ENCODE results near the gene RPS15A. TPM values are rescaled to one million over a fixed set of nuclear protein-coding genes. Genes with fewer than 3 reads are reported as not detected.
"Not testable (repeated sequence)": the region's sequence is repeated elsewhere in the genome, so short reads cannot be mapped to it uniquely, and the experiment has no call there.

Gene RPS15A
- total RNA-seq, 1 donor from 2014 or later = 1,617 TPM

DNA sequence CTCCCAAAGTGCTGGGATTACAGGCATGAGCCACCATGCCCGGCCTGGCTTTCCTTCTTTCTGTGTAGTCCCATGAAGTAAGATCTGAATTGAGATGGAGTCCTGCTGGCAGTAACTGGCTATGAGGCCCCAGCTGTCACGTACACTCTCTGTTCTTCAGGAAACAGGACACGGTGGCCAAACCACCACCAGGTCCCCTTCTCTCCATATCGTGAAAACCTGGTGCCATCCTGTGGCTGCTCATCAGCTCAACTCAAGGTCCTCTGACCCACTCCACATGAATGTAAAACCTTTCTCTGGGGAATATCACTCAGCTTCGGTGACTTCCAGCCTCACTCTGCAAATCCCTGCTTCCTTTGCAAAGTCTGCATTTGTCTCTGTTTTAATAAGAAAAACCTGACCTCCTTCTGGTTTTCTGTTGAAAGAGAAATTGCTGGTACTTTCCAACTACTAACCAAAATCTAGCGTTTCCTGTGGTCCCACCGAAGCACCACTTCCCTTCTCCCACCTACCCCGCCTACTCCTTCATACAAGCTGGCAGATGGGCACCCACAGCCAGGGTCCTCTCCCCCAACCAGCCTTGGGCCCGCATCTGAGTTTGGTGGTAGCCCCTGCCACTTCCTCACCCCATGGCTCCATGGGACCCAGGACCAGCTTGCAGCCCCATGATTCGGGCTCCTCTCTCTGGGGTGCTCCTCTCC, 32.0 kb downstream of the RPS15A start:
- DNase-seq (ENCODE audit: low read depth) = not testable (repeated sequence)

DNA sequence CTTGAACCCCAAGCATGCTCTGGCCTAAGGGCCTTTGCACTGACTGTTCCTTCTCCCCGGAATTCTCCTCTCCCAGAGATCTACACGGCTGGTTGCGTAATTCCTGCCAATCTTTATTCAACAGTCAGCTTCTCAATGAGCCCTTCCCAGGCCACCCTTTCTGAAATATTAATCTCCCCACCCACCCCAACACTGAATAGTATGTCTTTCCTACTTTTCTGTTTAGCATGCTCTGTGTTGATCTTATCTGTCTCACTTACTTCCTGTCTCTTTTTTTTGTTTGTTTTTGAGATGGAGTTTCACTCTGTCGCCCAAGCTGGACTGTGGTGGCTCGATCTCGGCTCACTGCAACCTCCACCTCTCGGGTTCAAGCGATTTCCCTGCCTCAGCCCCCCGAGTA, 33.5 kb downstream of the RPS15A start:
- DNase-seq (ENCODE audit: low read depth) = not testable (repeated sequence)

DNA sequence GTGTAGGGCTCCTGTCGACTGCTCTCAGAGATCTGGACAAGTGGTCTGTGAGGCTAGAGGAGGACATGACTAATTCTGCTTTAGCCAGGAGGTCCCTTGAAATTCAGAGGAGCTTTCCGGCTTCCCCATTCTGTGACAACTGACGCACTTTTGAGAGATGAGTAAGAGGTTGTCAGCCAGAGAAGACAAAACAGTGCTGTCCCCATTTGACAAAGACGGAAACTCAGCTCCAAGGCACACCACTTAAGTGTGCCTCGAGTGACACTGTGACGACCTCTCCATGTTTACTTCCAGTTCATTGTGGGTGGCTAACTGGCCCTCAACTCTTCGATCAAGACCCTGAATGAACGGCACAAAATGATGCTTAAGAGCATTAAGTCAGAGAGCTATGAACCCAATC, 47.3 kb downstream of the RPS15A start:
- DNase-seq (ENCODE audit: low read depth) = not testable (repeated sequence)

DNA sequence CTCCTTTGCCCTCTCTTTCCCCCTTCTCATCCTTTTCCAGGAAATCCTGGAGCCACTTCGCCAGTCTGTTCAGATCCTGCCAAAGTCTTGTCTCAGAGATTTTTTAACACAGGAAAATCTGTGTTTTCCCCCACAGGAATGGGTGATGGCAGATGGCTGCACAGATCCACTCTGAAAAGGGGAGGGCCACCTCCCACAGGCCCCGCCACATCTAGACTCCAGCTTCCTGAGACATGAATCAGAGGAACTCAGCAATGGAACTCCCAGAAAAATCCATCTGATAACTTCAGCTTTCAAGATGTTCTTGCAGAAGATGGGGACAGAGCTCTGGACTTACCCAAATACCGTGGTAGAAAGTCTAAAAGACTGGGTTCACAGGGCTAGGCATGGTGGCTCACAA, 50.1 kb downstream of the RPS15A start:
- not testable (repeated sequence) for DNase-seq (ENCODE audit: low read depth)

DNA sequence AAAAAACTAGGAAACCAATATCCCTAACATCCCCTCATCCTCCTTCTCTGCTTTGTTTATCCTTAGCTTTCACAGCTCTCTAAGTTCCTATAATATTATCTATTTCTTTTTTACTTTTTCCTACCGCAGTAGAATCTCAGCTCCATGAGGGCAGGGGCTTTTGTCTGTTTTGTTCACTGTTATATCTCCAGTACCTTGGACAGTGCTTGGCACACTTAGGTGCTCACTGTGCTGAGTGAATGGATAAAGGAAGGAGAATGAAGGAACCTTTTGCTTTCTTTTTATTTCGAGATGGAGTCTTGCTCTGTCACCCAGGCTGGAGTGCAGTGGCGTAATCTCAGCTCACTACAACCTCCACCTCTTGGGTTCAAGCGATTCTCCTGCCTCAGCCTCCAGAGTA, 51.4 kb downstream of the RPS15A start:
- DNase-seq (ENCODE audit: low read depth) = not testable (repeated sequence)

DNA sequence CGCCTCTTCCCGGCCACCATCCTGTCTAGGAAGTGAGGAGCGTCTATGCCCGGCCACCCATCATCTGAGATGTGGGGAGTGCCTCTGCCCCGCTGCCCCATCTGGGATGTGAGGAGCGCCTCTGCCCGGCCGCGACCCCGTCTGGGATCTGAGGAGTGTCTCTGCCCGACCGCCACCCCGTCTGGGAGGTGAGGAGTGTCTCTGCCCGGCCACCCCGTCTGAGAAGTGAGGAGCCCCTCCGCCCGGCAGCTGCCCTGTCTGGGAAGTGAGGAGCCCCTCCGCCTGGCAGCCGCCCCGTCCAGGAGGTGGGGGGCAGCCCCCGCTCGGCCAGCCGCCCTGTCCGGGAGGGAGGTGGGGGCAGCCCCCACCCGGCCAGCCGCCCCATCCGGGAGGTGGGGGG, 55.9 kb downstream of the RPS15A start:
- DNase-seq (ENCODE audit: low read depth) = not testable (repeated sequence)

Other genes with a start within 250 kb of the RPS15A start
- 136 and 150 TPM in 2 replicates for gene NOMO2, start 228.2 kb downstream of the RPS15A start, total RNA-seq
- 94.5 and 101 TPM in 2 replicates for gene ARL6IP1, start 11.2 kb upstream of the RPS15A start, total RNA-seq
- gene SMG1, start 136.1 kb upstream of the RPS15A start, total RNA-seq = 24.8 and 30.7 TPM in 2 replicates
- 3.9 and 4.3 TPM in 2 replicates for gene TMC7, start 193.6 kb upstream of the RPS15A start, total RNA-seq